Suprapubic skin (tissue), 4 donors: ENCODE data around the gene C1QTNF6. TPM values are rescaled to one million over a fixed set of nuclear protein-coding genes. Genes with fewer than 3 reads are reported as not detected.
A peak's percentile ranks its signal among the peaks of the same experiment; 100 is the strongest.

Source experiments
- DNase-seq, 2 donors: peaks; one replicate each; pipeline ENCODE4 v3.0.0-alpha.2; 2019; ENCODE audit warnings: low spot score in 2 of 2
- H3K27ac ChIP-seq: fragments of 200-600 bp; sonication (generic); one replicate; pipeline ENCODE4 v1.5.1; 2019
- H3K27me3 ChIP-seq: fragments of 200-600 bp; sonication (generic); one replicate; pipeline ENCODE4 v1.5.1; 2019
- H3K36me3 ChIP-seq: fragments of 200-600 bp; sonication (generic); one replicate; pipeline ENCODE4 v1.5.1; 2019
- H3K4me1 ChIP-seq: fragments of 200-600 bp; sonication (generic); one replicate; pipeline ENCODE4 v1.5.1; 2019
- H3K4me3 ChIP-seq: fragments of 200-600 bp; sonication (generic); one replicate; pipeline ENCODE4 v1.5.1; 2019; ENCODE audit warnings: mild to moderate bottlenecking
- H3K9me3 ChIP-seq: fragments of 200-600 bp; sonication (generic); one replicate; pipeline ENCODE4 v1.5.1; 2019
- CTCF ChIP-seq, 2 donors: fragments of 200-600 bp in 1 of 2; fragments of 450-650 bp in 1 of 2; sonication (generic) in 1 of 2; IDR thresholded peaks; one replicate each; pipeline ENCODE4 v1.5.1; 2016 to 2019; ENCODE audit warnings: antibody characterized with exemption in 2 of 2, mild to moderate bottlenecking in 1 of 2, moderate library complexity in 1 of 2
- EP300 ChIP-seq: sonication (generic); formaldehyde crosslinking; IDR thresholded peaks from one replicate; pipeline ENCODE4 v1.6.1; 2017; ENCODE audit warnings: antibody characterized with exemption
- POLR2A ChIP-seq, 2 donors: fragments of 450-650 bp; IDR thresholded peaks; one replicate each; pipeline ENCODE4 v1.6.1; 2017; ENCODE audit warnings: antibody characterized with exemption in 2 of 2, mild to moderate bottlenecking in 2 of 2, moderate library complexity in 2 of 2
- POLR2AphosphoS5 ChIP-seq, 3 donors: sonication (generic); formaldehyde crosslinking; IDR thresholded peaks; one replicate each; pipeline ENCODE4 v1.6.1; 2017; ENCODE audit warnings: antibody characterized with exemption in 3 of 3
- WGBS: methylation state at CpG from one replicate; pipeline ENCODE4 v1.1.5; 2018; 5-methylcytosine and 5-hydroxymethylcytosine counted together
- total RNA-seq, 4 donors: library from RNA; depleted of rRNA; stranded (reverse); fragments of >200 nt; gene quantifications; one replicate each; pipeline ENCODE4 v1.1.0, GENCODE V29; 2016

Gene C1QTNF6
- total RNA-seq, 4 donors from 2014 or later: 1.2 to 8.4 (median 2.7) TPM

- Histone ChIP-seq H3K4me1 (peaks cover 24% of the 10 kb centered on the region), H3K4me3 (no peak overlapping the region), H3K36me3 (no peaks in the 10 kb centered on the region), H3K9me3 (no peaks in the 10 kb centered on the region), H3K27me3 (peaks cover 17% of the 10 kb centered on the region), H3K27ac (peak overlapping the region; percentile 34)
- WGBS: 49% methylated on average over 2 of the region's 7 CpGs
- no peak for TF ChIP-seq POLR2A (IDR thresholded peaks at IDR 0.05)
- DNase-seq: no peak
These were observed 41.2 kb upstream of the C1QTNF6 start for GRCh38 chr22:37229012-37229804.

- no peaks in the 10 kb centered on the region for H3K9me3 ChIP-seq
- no peak for DNase-seq
- TF ChIP-seq EP300 (no peak), CTCF (IDR thresholded peaks at IDR 0.05) (no peak), POLR2AphosphoS5 (IDR thresholded peaks at IDR 0.05) (no peak), POLR2A (IDR thresholded peaks at IDR 0.05) (no peak)
- WGBS: 47% methylated on average over 8 of the region's 20 CpGs
- H3K27me3 ChIP-seq: peaks cover 8% of the 10 kb centered on the region
- no peaks in the 10 kb centered on the region for H3K36me3 ChIP-seq
- H3K4me1 ChIP-seq: peaks cover 24% of the 10 kb centered on the region
- no peak overlapping the region for H3K4me3 ChIP-seq
- peak overlapping the region; percentile 34 for H3K27ac ChIP-seq
These were observed 40.3 kb upstream of the C1QTNF6 start for GRCh38 chr22:37228106-37229011.

DNA sequence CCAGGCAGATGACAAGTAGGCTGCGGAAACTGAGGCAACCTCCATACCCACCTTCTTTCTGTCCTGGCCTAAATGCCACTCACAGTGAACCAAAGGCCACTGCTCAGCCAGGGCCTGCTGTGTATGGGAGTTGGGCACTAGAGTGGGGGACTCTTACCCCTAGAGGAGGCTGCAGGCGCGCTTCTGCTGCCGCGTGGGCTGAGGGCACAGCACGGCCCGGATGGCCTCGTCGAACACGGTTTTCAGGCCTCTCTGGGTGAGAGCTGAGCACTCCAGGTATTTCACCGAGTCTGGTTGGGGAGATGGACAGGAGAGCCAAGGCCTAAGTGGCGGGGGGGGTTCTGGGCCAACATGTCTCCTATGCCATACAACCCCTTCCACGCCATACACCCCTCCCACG, 38.5 kb upstream of the C1QTNF6 start:
- Histone ChIP-seq H3K27ac (no peak overlapping the region), H3K4me3 (no peak overlapping the region), H3K9me3 (no peaks in the 10 kb centered on the region), H3K4me1 (peaks cover 24% of the 10 kb centered on the region), H3K36me3 (no peaks in the 10 kb centered on the region), H3K27me3 (peaks cover 5% of the 10 kb centered on the region)
- no peak for DNase-seq
- TF ChIP-seq EP300 (no peak), POLR2A (IDR thresholded peaks at IDR 0.05) (no peak), CTCF (IDR thresholded peaks at IDR 0.05) (no peak), POLR2AphosphoS5 (IDR thresholded peaks at IDR 0.05) (no peak)
- 89% methylated on average over 13 of the region's 14 CpGs for WGBS

DNA sequence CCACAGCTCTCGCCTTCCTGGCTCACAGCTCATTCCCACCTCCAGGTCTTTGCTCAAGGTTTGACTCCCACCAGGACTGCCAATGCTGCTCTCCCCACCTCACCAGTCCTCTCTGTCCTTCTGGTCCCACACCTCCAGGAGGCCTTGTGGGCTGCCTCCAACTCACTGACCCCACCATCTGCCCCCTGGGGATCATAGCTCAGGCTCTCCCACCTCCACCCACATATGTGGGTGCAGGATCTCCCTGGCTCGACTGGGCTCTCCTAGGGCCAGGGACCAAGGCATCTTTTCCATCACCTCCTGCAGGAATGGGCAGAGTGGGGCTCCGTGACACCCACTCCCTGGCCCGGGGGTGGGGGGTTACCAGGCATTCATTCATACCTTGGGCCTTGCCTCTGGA, 38.0 kb upstream of the C1QTNF6 start:
- no peak for TF ChIP-seq CTCF (IDR thresholded peaks at IDR 0.05)
- TF ChIP-seq POLR2AphosphoS5 (IDR thresholded peaks at IDR 0.05): no peak
- TF ChIP-seq POLR2A (IDR thresholded peaks at IDR 0.05): no peak
- TF ChIP-seq EP300: no peak

GRCh38 chr22:37225481-37225880, 37.4 kb upstream of the C1QTNF6 start:
- H3K36me3 ChIP-seq: no peaks in the 10 kb centered on the region
- no peaks in the 10 kb centered on the region for H3K9me3 ChIP-seq
- no peak for TF ChIP-seq POLR2AphosphoS5 (IDR thresholded peaks at IDR 0.05)
- TF ChIP-seq EP300: no peak
- TF ChIP-seq CTCF (IDR thresholded peaks at IDR 0.05): no peak
- no peak for TF ChIP-seq POLR2A (IDR thresholded peaks at IDR 0.05)
- peaks cover 24% of the 10 kb centered on the region for H3K4me1 ChIP-seq
- no peak for DNase-seq
- H3K27ac ChIP-seq: no peak overlapping the region
- H3K4me3 ChIP-seq: no peak overlapping the region
- H3K27me3 ChIP-seq: no peaks in the 10 kb centered on the region
- WGBS: 41% methylated on average over 7 of the region's 8 CpGs

More for the DNA sequence above, 38.0 kb upstream of the C1QTNF6 start:
- DNase-seq: no peak
- WGBS: 87% methylated on average over 2 of the region's 4 CpGs
- peaks cover 4% of the 10 kb centered on the region for H3K27me3 ChIP-seq
- no peaks in the 10 kb centered on the region for H3K9me3 ChIP-seq
- H3K4me3 ChIP-seq: no peak overlapping the region
- H3K27ac ChIP-seq: no peak overlapping the region
- peaks cover 24% of the 10 kb centered on the region for H3K4me1 ChIP-seq
- H3K36me3 ChIP-seq: no peaks in the 10 kb centered on the region
